HG02943 (cell line): ENCODE measurements around the gene MYO7B.

Source experiments
- ATAC-seq: cut with Tn5 transposase; IDR thresholded peaks from one replicate; pipeline ENCODE4 v1.9.1; 2021; ENCODE audit warnings: mild to moderate bottlenecking, low read depth, moderate library complexity; ENCODE audit not compliant: unreplicated experiment

Gene MYO7B

GRCh38 chr2:127644066-127645025 lies 108.9 kb downstream of the MYO7B start:
- ATAC-seq: no peak

GRCh38 chr2:127645026-127645394 lies 109.5 kb downstream of the MYO7B start:
- no peak for ATAC-seq

- no peak for ATAC-seq
These were observed 110.2 kb downstream of the MYO7B start, which contains the start of gene GPR17 for GRCh38 chr2:127645395-127646291. Gene GPR17 (plus strand): TSS chr2:127646153. CDS start chr2:127650736, 4,583 bp downstream.

GRCh38 chr2:127646487-127647241 lies 111.2 kb downstream of the MYO7B start:
- ATAC-seq: no peak

- ATAC-seq: no peak
These were observed 112.0 kb downstream of the MYO7B start for GRCh38 chr2:127647242-127648190.

- ATAC-seq: no peak
These were observed 112.8 kb downstream of the MYO7B start for GRCh38 chr2:127648321-127648720.

GRCh38 chr2:127649100-127649611 lies 113.7 kb downstream of the MYO7B start:
- ATAC-seq: no peak

GRCh38 chr2:127649684-127650040 lies 114.2 kb downstream of the MYO7B start:
- peak; percentile 65 for ATAC-seq

GRCh38 chr2:127650041-127650784 lies 114.7 kb downstream of the MYO7B start:
- ATAC-seq: no peak

- ATAC-seq: no peak
These were observed 115.4 kb downstream of the MYO7B start for GRCh38 chr2:127650785-127651380.

GRCh38 chr2:127651381-127651809 lies 115.9 kb downstream of the MYO7B start:
- no peak for ATAC-seq

- ATAC-seq: no peak
These were observed 116.6 kb downstream of the MYO7B start for GRCh38 chr2:127651971-127652550.

GRCh38 chr2:127652786-127653357 lies 117.4 kb downstream of the MYO7B start:
- no peak for ATAC-seq

- ATAC-seq: no peak
These were observed 118.1 kb downstream of the MYO7B start for GRCh38 chr2:127653421-127654083.

GRCh38 chr2:127654084-127654837 lies 118.8 kb downstream of the MYO7B start:
- ATAC-seq: no peak

GRCh38 chr2:127654838-127655175 lies 119.3 kb downstream of the MYO7B start:
- no peak for ATAC-seq
